Panc1 (cell line): ENCODE results near the gene FAM187B.
"Not testable (repeated sequence)": the region's sequence is repeated elsewhere in the genome, so short reads cannot be mapped to it uniquely, and the experiment has no call there.

Experiments
- CTCF ChIP-seq: fragments of 450-650 bp; IDR thresholded peaks from 2 replicates; pipeline ENCODE4 v1.5.1; 2017; ENCODE audit warnings: mild to moderate bottlenecking
- POLR2AphosphoS5 ChIP-seq: IDR thresholded peaks from 2 replicates; pipeline ENCODE4 v1.6.1; 2012; ENCODE audit warnings: mild to moderate bottlenecking, low read depth, low read length, moderate library complexity
- REST ChIP-seq, 2 experiments: IDR thresholded peaks; 2 replicates each; pipeline ENCODE4 v1.6.1; 2011 to 2012; ENCODE audit warnings: low read depth in 2 of 2, control low read depth in 1 of 2, low read length in 1 of 2, mild to moderate bottlenecking in 1 of 2, moderate library complexity in 1 of 2; ENCODE audit not compliant: insufficient read depth in 1 of 2
- TCF7L2 ChIP-seq: IDR thresholded peaks from 2 replicates; pipeline ENCODE4 v1.6.1; 2011; ENCODE audit warnings: mild to moderate bottlenecking, low read depth, low read length, inconsistent platforms

GRCh38 chr19:35196861-35197260, 31.7 kb downstream of the FAM187B start:
- not testable (repeated sequence) for TF ChIP-seq CTCF; POLR2AphosphoS5; REST (IDR thresholded peaks at IDR 0.05; ENCODE audit: insufficient read depth in 1 of 2, low read depth in 2 of 2, low read length in 1 of 2); TCF7L2
